GM12878 (cell line): ENCODE measurements around the gene TUBB4B. TPM values are rescaled to one million over a fixed set of nuclear protein-coding genes. Genes with fewer than 3 reads are reported as not detected.

ENCODE experiments used
- ATAC-seq: fragments of 200-7000 bp; cut with Tn5 transposase; 3 replicates; pipeline ENCODE4 v1.9.1; 2020; ENCODE audit warnings: mild to moderate bottlenecking, moderate library complexity
- BruUV-seq: library from RNA; stranded (reverse); fragments of 400-500 nt; replicated peaks from 2 replicates; lab custom pipeline; 2021; lab: Mats Ljungman, UMichigan
- CTCF ChIA-PET: fragments of 300-600 bp; sonication (Branson Sonifier 250); formaldehyde crosslinking; extraction: SDS; loops from one replicate; lab custom pipeline; 2021; ENCODE audit warnings: inconsistent platforms; lab: Yijun Ruan, JAX
- POLR2A ChIA-PET: fragments of 350-600 bp; formaldehyde crosslinking; extraction: SDS; loops from one replicate; lab custom pipeline; 2021; ENCODE audit warnings: inconsistent platforms; lab: Charles Lee
- RAD21 ChIA-PET: fragments of 300-600 bp; sonication (Branson Sonifier 250); formaldehyde crosslinking; loops from one replicate; lab custom pipeline; 2023; ENCODE audit warnings: antibody characterized with exemption; ENCODE audit not compliant: unreplicated experiment; lab: Charles Lee
- SMC1A ChIA-PET: fragments of 300-600 bp; sonication (Branson Sonifier 250); formaldehyde crosslinking; loops from one replicate; lab custom pipeline; 2023; ENCODE audit not compliant: unreplicated experiment, uncharacterized antibody; lab: Charles Lee
- DNase-seq: peaks from one replicate; pipeline ENCODE4 v3.0.0-alpha.2; 2011; ENCODE audit warnings: low read depth, low spot score
- FAIRE-seq: peaks from 3 replicates; lab custom pipeline; 2011; peaks lifted over from hg19 to GRCh38; lab: Jason Lieb, UNC
- H2AFZ ChIP-seq: 2 replicates; pipeline ENCODE4 v1.6.0; 2011; ENCODE audit warnings: low read depth, low read length, control low read depth; ENCODE audit not compliant: control insufficient read depth
- H3K27ac ChIP-seq: 2 replicates; pipeline ENCODE4 v1.5.1; 2011; ENCODE audit warnings: control low read depth; ENCODE audit not compliant: control insufficient read depth, insufficient read depth
- H3K27me3 ChIP-seq, 2 experiments: replicated peaks in 1 of 2; 2 replicates each; pipeline versions ENCODE4 v1.6.0 to v1.6.1; 2011; ENCODE audit warnings: low read length in 1 of 2; ENCODE audit not compliant: control insufficient read depth in 2 of 2, insufficient read depth in 2 of 2
- H3K36me3 ChIP-seq, 2 experiments: 2 replicates each; pipeline ENCODE4 v1.5.1; 2011; ENCODE audit warnings: low read length in 1 of 2; ENCODE audit not compliant: control insufficient read depth in 2 of 2, insufficient read depth in 2 of 2
- H3K4me1 ChIP-seq: 2 replicates; pipeline ENCODE4 v1.6.1; 2011; ENCODE audit warnings: mild to moderate bottlenecking, low read length, moderate library complexity, mixed read lengths; ENCODE audit not compliant: control insufficient read depth, insufficient read depth
- H3K4me2 ChIP-seq: 2 replicates; pipeline ENCODE4 v1.6.0; 2011; ENCODE audit warnings: control low read depth; ENCODE audit not compliant: control insufficient read depth, insufficient read depth
- H3K4me3 ChIP-seq: fragments of 200-600 bp; sonication (generic); 2 replicates; pipeline ENCODE4 v1.5.1; 2016
- H3K79me2 ChIP-seq: 2 replicates; pipeline ENCODE4 v1.6.0; 2011; ENCODE audit warnings: low read length; ENCODE audit not compliant: control insufficient read depth, insufficient read depth
- H3K9ac ChIP-seq: 2 replicates; pipeline ENCODE4 v1.8.0; 2011; ENCODE audit warnings: low read length, control low read depth, mixed read lengths; ENCODE audit not compliant: control insufficient read depth, insufficient read depth
- H3K9me3 ChIP-seq: replicated peaks from 3 replicates; pipeline ENCODE4 v1.5.1; 2011; ENCODE audit warnings: mild to moderate bottlenecking, low read length; ENCODE audit not compliant: control insufficient read depth, insufficient read depth
- H4K20me1 ChIP-seq: 2 replicates; pipeline ENCODE4 v1.6.0; 2011; ENCODE audit not compliant: control insufficient read depth, insufficient read depth
- ASH2L ChIP-seq: fragments of 300-600, 200-600 bp; sonication (generic); IDR thresholded peaks from 2 replicates; pipeline ENCODE4 v1.6.1; 2017; ENCODE audit warnings: low read depth, mild to moderate bottlenecking, borderline replicate concordance
- ESRRA ChIP-seq: IDR thresholded peaks from 2 replicates; pipeline ENCODE4 v1.6.1; 2012; ENCODE audit warnings: mild to moderate bottlenecking, low read length, improper control_type of control experiment
- ETV6 ChIP-seq, 2 experiments: fragments of 450-650 bp in 1 of 2; IDR thresholded peaks in 1 of 2; conservative IDR thresholded peaks in 1 of 2; 2 replicates each; pipeline ENCODE4 v1.6.1; 2014; ENCODE audit warnings: antibody characterized with exemption in 1 of 2, borderline replicate concordance in 1 of 2, low read depth in 1 of 2, mild to moderate bottlenecking in 1 of 2, moderate library complexity in 1 of 2
- GABPA ChIP-seq: IDR thresholded peaks from 2 replicates; pipeline ENCODE4 v1.6.1; 2014; ENCODE audit warnings: antibody characterized with exemption, low read depth, mild to moderate bottlenecking, inconsistent platforms
- JUNB ChIP-seq: IDR thresholded peaks from 2 replicates; pipeline ENCODE4 v1.6.1; 2016; ENCODE audit warnings: antibody characterized with exemption, mild to moderate bottlenecking
- MYC ChIP-seq: IDR thresholded peaks from 2 replicates; pipeline ENCODE4 v1.6.1; 2011; ENCODE audit warnings: mild to moderate bottlenecking, low read length, moderate library complexity, inconsistent platforms; ENCODE audit not compliant: insufficient read depth, insufficient replicate concordance, insufficient read length, severe bottlenecking
- NR2F1 ChIP-seq: fragments of 450-650 bp; conservative IDR thresholded peaks from 2 replicates; pipeline ENCODE4 v1.6.1; 2017; ENCODE audit warnings: mild to moderate bottlenecking
- PBX3 ChIP-seq: IDR thresholded peaks from 2 replicates; pipeline ENCODE4 v1.6.1; 2011; ENCODE audit warnings: mild to moderate bottlenecking, low read depth, low read length, moderate library complexity; ENCODE audit not compliant: insufficient replicate concordance
- RELA ChIP-seq: fragments of 450-650 bp; IDR thresholded peaks from 2 replicates; pipeline ENCODE4 v1.8.0; 2014; ENCODE audit warnings: borderline replicate concordance; ENCODE audit not compliant: partially characterized antibody
- SPI1 ChIP-seq: IDR thresholded peaks from 2 replicates; pipeline ENCODE4 v1.6.1; 2011; ENCODE audit warnings: low read depth, mild to moderate bottlenecking, low read length, moderate library complexity, borderline replicate concordance; ENCODE audit not compliant: insufficient read depth
- SREBF2 ChIP-seq: IDR thresholded peaks from 2 replicates; pipeline ENCODE4 v1.6.1; 2012; ENCODE audit warnings: mild to moderate bottlenecking, low read length
- SRF ChIP-seq, 2 experiments: IDR thresholded peaks; 2 replicates each; pipeline ENCODE4 v1.6.1; 2011; ENCODE audit warnings: low read depth in 2 of 2, low read length in 2 of 2, mild to moderate bottlenecking in 1 of 2, moderate library complexity in 1 of 2
- TAF1 ChIP-seq: IDR thresholded peaks from 2 replicates; pipeline ENCODE4 v1.6.1; 2011; ENCODE audit warnings: mild to moderate bottlenecking, low read depth, low read length, borderline replicate concordance
- TBL1XR1 ChIP-seq: IDR thresholded peaks from 2 replicates; pipeline ENCODE4 v1.6.1; 2012; ENCODE audit warnings: low read depth, low read length, improper control_type of control experiment
- ZNF24 ChIP-seq: fragments of 450-650 bp; IDR thresholded peaks from 2 replicates; pipeline ENCODE4 v1.6.1; 2017; ENCODE audit warnings: antibody characterized with exemption, mild to moderate bottlenecking
- WGBS: methylation state at CpG from one replicate; pipeline ENCODE4 v1.1.6; 2016; ENCODE audit warnings: low lambda C conversion rate; ENCODE audit not compliant: insufficient replicate concordance, insufficient coverage; ENCODE audit errors: missing lambda C conversion rate; 5-methylcytosine and 5-hydroxymethylcytosine counted together
- in situ Hi-C: fragments of 300-500 bp; cut with MboI; formaldehyde crosslinking; loops from 9 replicates; pipeline ENCODE4 v1.14.3; 2018; ENCODE audit warnings: mixed read lengths
- intact Hi-C: fragments of 100-400 bp; cut with micrococcal nuclease; formaldehyde crosslinking; loops from one replicate; pipeline ENCODE4 v1.14.2; 2022; ENCODE audit not compliant: unreplicated experiment
- polyA plus RNA-seq, 11 experiments: library from polyadenylated mRNA; depleted of rRNA in 4 of 11; unstranded in 6 of 11; stranded (reverse) in 5 of 11; fragments of >200 nt; fragmentation: Nextera tagmentation in 4 of 11; fragmentation: Illumina TruSeq in 1 of 11; extraction: Ambion mirVana in 4 of 11; extraction: Trizol in 1 of 11; gene quantifications; 1 replicate in 1 of 11; 2 replicates in 10 of 11; pipeline versions ENCODE4 v1.2.1 to v1.2.3, GENCODE V29; 2011 to 2016; ENCODE audit warnings: inconsistent platforms in 2 of 11, missing spikeins in 2 of 11, low read depth in 1 of 11
- total RNA-seq, 4 experiments: library from RNA; depleted of rRNA in 3 of 4; stranded (reverse); fragments of >200 nt in 3 of 4; fragmentation: Illumina TruSeq in 1 of 4; extraction: Trizol in 1 of 4; gene quantifications; 2 replicates each; pipeline versions ENCODE4 v1.2.1 to v1.2.3, GENCODE V29; 2013 to 2021
- TF ChIP-seq, protein P1 (sequence below): fragments of 450-650 bp; IDR thresholded peaks from 2 replicates; pipeline ENCODE4 v1.6.1; 2017; ENCODE audit warnings: mild to moderate bottlenecking, low read depth, inconsistent platforms; ENCODE audit not compliant: poor library complexity, severe bottlenecking
- TF ChIP-seq, protein P2 (sequence below): IDR thresholded peaks from 2 replicates; pipeline ENCODE4 v1.6.1; 2011; ENCODE audit warnings: low read depth, low read length, improper control_type of control experiment, borderline replicate concordance

The TUBB4B gene
- total and polyA plus RNA-seq, 10 of the 15 experiments (the other 5 are each of a cell fraction or from before 2014, with no cell fraction given) = 23.0 to 532 (median 254) TPM

- Histone ChIP-seq H3K27ac (no peak overlapping the region), H3K27me3 (no peaks in the 10 kb centered on the region), H3K36me3 (peaks cover 0 to 2% of the 10 kb centered on the region in 2 experiments; a peak in 2 of 4 replicates), H3K9me3 (no peaks in the 10 kb centered on the region), H3K79me2 (no peaks in the 10 kb centered on the region), H3K9ac (no peak overlapping the region), H3K4me3 (no peak overlapping the region), H3K4me2 (no peak overlapping the region), H4K20me1 (no peaks in the 10 kb centered on the region), H2AFZ (no peak overlapping the region), H3K4me1 (peaks cover 5% of the 10 kb centered on the region; the same call in 1 of the 2 replicates)
- ChIA-PET SMC1A (no interaction called here), POLR2A (interaction anchor here (1.4 kb wide), 1 partner anchor 17 kb away, joined by 4 read pairs; the partner anchor contains the start of gene TPRN), RAD21 (no interaction called here), CTCF (no interaction called here)
- no peak for ATAC-seq
- intact Hi-C loops = no loop called here
- BruUV-seq = no TSS peak
- WGBS = 88% methylated on average over 29 of the region's 30 CpGs
- in situ Hi-C loops = no loop called here
- TF ChIP-seq GABPA (no peak), MYC (no peak), SREBF2 (no peak), ETV6 (conservative IDR thresholded peaks at IDR 0.05 in 1 of 2, IDR thresholded peaks at IDR 0.05 in 1 of 2; ENCODE audit: borderline replicate concordance in 1 of 2, low read depth in 1 of 2) (no peak), RELA (no peak), PBX3 (no peak), SPI1 (no peak), TBL1XR1 (no peak), JUNB (no peak), SRF (IDR thresholded peaks at IDR 0.05; ENCODE audit: low read depth in 2 of 2, low read length in 2 of 2) (no peak), ASH2L (no peak), TAF1 (no peak), NR2F1 (no peak), ZNF24 (no peak), ESRRA (no peak)
- TF ChIP-seq, protein P1, sequence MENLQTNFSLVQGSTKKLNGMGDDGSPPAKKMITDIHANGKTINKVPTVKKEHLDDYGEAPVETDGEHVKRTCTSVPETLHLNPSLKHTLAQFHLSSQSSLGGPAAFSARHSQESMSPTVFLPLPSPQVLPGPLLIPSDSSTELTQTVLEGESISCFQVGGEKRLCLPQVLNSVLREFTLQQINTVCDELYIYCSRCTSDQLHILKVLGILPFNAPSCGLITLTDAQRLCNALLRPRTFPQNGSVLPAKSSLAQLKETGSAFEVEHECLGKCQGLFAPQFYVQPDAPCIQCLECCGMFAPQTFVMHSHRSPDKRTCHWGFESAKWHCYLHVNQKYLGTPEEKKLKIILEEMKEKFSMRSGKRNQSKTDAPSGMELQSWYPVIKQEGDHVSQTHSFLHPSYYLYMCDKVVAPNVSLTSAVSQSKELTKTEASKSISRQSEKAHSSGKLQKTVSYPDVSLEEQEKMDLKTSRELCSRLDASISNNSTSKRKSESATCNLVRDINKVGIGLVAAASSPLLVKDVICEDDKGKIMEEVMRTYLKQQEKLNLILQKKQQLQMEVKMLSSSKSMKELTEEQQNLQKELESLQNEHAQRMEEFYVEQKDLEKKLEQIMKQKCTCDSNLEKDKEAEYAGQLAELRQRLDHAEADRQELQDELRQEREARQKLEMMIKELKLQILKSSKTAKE = no peak
- TF ChIP-seq, protein P2, sequence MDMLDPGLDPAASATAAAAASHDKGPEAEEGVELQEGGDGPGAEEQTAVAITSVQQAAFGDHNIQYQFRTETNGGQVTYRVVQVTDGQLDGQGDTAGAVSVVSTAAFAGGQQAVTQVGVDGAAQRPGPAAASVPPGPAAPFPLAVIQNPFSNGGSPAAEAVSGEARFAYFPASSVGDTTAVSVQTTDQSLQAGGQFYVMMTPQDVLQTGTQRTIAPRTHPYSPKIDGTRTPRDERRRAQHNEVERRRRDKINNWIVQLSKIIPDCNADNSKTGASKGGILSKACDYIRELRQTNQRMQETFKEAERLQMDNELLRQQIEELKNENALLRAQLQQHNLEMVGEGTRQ = no peak
- no peak for DNase-seq
- FAIRE-seq = no peak
Observed at GRCh38 chr9:137218212-137218753, 22.8 kb upstream of the TUBB4B start.
